NCI-H774 (cell line): ENCODE data around the gene GALNT17.

ENCODE experiments used
- DNase-seq: peaks from one replicate; lab custom pipeline; 2025; lab: John Stamatoyannopoulos, UW

Gene GALNT17

DNA sequence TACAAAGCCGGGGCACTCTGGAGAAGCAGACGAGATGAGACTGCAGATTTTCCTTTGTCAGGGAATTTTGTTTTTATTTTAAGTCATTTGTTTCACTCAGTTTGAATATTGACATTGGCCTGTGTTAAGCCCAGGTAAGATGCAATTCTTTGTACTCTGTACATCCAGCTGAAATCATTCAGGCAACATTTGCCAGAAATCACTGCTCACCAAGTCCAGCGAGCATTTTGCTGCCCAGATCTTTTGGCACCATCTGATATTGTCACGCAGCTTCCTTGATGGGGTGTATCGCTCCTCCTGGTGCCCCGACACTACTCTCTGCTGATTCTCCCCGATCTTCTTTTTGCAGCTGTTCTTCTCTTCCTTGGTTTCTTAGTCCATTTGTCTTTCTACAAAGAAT, 261.7 kb downstream of the GALNT17 start:
- no peak for DNase-seq

DNA sequence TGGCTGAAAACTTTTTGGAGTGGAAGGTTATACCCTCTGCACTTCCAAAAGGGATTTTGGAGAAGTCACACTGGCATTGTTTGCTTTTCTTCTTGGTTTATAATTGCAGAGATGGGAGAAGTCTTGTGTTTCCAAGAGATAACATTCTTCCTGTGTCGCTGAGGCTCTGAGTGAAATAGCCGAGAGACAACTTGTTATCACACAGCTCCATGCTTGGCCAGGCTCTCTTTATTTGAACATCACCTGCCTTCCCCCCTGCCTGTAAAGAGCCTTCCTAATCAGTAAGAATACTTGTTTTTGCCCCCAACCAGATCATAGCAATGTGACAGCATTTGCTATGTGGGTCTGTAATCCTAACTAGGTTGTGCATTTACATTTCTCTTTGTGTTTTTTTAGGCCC, 270.7 kb downstream of the GALNT17 start:
- DNase-seq, result no peak

DNA sequence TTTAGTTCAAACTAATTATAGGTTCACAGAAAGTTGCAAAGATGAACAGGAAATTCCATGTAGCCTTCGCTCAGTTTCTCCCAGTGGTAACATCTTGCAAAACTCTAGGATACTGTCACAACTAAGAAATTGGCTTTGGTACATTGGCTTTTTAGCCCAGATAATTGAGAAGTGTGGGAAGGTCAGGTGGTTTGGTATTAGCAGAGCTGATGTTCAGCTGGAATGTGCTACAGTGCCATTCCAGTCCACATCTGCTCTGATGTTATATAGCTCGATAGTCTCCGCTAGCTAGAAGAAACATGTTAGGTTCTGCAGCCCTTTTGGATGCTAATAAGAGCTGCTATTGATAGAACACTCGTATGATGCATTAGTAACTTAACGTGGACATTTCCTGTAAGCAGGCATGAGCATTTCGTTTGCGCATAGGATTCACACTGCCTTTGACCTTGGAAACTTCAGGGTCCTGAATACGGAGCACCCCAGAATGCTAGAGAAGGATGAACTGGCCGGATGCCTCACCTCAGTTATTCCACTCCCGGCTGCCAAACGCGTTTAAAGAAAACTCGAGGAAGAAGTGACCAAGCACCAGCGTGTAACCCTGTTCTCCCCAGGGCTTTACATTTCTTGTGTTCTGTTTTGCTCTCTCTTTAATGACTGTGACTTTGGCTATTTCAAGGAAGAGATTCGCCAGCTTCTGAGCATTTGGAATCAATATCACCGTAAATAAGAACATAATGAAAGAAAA, 271.4 kb downstream of the GALNT17 start:
- no peak for DNase-seq

DNA sequence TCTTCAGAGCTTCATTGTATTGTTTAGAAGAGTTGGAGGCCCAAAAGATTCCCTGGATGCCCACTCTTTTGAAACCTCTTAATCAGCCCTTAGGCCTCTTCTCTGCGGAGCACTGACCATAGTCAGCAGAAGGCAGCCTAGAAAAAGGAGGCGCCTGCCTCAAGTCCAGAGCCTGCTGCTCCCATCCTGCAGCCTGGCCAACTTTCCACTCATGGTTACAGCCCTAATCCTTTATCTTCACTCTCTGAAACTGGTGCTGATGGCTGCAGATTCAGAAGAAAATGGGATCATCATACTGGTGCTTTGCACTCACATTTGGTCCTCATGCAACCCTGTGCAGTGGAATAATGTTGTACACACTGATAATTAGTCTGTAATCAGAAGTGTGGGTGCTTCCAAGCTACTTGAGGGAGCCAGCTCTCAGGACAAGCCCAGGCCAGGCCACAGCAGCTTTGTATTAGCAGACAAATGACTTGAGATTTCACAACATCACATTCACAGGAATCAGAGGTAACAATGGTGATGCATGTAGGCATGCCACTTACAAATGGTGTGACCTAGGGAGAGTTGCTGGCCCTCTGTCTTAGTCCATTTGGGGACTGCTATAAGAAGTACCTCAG, 272.9 kb downstream of the GALNT17 start:
- no peak for DNase-seq

DNA sequence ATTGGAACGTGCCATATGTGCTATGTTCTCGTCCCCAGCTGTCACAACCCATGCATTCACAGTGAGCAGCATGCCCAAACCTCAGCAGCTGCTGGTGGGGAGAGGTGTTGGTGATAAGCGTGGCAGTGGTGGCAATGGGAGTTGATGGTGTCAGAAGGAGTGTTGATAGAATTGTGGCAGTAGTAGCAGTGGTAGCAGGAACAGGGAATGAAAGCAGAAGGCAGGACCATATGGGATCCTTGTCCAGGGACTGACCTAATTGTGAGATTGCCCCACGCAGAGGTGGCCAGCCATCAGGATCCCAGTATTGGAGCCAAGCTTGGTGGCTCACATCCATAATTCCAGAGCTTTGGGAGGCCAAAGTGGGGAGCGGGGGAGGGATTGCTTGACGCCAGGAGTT, 276.3 kb downstream of the GALNT17 start:
- no peak for DNase-seq

DNA sequence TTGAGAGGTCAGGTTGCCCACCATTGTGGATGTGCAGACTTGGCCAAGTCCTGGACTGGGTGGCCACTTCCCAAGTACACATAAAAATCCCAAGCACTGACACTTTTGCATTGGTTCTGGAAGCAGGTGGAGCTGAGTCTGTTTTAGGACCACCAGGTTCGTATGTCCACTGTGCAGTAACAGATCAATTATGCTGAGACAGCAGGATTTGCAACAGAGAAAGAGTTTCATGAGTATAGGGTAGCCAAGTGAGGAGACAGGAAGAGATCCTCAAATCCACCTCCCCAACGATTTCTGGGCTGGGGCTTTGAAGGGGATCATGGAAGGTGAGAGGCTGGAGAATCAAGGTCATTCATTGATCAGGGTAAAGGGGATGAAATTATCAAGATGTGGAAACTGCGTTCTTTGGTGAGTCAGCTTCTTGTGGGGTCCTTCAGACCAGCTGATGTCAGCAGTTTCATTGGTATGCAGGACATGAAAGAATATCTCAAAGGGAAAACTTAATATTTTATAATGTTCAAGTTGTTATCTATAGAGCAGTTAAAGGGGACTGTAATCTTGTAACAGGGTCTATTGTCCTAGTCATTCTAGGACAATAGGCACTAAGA, 277.7 kb downstream of the GALNT17 start:
- no peak for DNase-seq

DNA sequence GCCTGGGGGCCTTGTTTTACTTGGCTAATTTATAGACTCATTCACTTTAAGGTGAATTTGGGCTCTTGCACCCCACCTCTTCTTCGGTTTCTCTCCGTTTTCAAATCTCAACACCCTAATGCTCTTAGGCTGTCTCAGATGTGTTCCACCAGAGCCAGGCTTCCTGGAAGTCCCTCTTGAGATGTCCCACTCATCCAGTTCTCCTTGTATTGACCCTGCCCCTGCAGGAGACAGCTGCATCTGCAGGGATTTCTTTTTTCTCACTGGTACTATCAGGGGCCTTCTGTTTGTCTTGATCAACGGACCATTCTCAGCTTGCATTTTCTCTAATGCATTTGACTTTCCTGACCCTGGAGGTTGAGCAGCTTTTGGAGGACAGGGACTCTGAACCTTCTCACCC, 279.5 kb downstream of the GALNT17 start:
- no peak for DNase-seq

DNA sequence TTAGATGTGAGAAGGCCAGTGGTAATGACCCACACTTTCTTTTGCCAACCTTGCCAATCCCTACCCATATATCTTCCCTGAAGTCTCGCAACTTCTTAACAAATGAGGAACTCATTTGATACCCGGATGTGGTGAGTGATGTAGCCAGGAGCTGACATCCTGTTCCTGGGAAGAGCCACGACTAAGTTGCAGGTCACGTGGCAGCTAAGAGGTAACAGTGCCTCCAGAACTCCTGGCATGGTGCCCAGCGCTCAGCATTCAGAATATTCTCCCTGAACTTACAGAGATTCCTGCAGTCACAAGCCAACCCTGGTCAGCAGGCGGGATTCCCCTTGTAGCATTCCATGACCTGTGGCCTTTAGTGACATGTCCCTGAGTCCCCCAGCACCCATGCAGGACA, 282.5 kb downstream of the GALNT17 start:
- DNase-seq, result no peak

DNA sequence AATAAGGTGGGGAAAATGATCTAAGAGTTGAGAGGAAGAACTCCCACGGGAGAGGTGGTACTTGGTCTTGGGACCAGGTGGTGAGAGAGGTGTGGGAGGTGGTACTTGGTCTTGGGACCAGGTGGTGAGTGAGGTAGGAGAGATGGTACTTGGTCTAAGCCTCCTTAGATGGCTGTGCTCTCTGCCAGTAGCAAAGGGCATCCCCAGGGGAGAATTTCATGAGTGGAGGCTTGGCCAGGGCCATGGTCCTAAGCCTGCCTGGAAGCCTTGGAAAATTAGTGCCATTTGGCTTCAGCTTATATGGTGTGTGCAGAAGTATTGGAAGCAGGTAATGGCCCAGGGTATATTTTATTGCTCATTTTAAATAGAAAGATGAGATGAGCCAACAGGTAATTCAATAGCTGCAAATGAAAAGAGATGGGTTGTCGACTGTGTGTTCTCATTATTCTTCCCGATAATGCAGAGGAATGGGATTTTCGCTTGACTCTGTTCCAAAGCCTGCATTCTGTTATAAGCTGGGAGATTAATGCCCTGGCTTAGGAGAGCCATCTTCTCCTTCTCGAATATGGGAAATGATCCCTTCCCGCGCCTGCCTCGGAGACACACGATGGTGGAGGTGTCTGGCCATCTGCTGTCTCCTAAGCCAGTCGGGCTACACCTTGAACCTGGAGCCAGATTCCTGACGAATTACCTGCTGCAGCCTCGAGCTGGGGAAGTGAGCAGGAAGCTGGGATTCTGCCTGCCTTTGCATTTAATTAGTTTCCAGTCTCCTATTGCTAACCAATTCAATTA, 287.8 kb downstream of the GALNT17 start:
- no peak for DNase-seq

DNA sequence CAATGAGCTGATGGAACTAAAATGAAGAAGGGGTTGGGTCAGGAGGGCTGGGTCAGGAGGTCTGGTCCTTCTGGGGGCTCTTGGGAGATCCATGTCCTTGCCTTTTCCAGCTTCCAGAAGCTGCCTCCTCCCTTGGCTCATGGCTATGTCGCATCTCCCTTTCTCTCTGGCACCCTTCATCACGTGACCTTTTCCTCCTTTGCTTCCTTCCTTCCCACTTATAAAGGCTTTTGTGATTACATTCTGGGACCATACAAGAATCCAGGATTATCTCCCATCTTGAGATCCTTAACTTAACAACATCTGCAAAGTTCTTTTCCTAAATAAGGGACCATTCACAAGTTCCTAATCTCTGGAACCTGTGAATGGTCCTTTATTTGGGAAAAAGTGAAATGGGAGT, 290.2 kb downstream of the GALNT17 start:
- DNase-seq, result no peak

DNA sequence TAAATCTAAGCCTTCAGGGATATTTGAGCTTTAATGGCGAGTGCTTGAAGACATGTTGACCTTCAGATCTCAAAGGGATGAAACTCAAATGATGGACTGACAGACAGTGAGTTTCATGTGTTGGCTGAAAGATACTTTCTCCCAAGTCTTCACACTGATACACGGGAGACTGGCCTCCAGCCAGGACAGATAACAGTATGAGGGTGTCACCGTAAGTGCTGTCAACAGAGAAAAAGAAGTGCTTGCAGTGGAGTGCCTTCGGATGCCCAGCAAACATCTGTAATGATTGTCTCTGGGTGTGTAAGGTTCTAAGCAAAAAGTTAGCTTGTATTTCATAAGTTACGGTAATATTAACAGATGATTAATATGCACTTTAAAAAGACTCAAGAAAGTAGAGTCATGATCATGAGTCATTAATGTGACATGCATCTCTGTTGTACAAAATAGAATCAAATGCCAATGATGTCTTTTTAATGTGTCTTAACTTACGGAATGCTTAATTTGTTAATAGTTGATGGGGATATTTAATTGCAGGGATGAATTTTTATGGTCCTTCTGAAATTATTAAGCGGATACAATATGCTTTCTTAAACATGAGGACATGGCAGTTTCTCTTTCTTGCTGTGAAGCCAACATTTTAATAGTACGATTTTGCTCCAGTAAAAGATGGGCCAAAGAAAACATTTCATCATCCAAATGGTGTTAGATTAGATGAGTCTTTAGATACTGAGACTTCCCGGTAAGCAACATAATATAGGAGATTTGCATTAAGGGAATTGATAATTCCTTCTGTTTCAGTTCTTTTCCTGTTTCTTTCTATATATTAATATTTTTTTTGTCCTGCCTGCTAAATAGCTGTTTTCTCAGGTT, 292.5 kb downstream of the GALNT17 start:
- no peak for DNase-seq

DNA sequence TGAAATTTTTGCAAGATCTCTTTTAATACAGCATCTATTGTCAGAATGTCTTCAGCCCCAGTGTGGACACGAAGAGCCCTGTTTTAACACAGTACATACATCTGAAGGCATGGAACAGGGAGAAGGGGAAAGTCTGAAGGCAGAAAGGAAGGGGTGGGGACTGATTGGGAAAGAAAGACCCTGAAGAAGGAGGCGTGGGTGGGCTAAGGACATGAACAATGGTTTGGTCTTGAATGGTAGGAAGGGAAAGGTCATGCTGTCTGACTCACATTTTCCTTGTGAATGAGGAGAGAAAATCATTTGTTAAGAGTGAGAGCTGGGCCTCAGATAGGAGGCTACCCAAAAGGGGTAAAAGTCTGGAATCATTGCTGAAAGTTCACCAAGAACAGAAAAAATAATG, 297.1 kb downstream of the GALNT17 start:
- no peak for DNase-seq

DNA sequence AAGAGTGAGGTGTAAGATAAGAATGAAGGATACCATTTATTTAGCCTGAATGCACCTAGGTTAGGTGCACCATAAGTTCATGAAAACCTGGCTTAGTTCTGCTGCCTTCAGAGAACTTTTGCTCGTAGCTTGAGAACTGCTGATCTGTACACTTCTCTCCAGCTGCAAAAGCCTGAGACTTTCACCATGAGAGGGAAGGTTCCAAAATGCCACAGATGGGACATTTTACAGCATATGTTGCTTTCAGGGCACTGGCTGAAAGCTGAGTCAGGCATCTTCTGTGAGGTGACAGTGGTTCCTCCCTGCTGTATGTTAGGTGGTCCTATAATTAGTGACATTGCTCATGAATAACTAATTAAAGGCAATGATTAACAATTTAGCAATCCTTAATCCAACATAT, 298.3 kb downstream of the GALNT17 start:
- DNase-seq, result no peak

DNA sequence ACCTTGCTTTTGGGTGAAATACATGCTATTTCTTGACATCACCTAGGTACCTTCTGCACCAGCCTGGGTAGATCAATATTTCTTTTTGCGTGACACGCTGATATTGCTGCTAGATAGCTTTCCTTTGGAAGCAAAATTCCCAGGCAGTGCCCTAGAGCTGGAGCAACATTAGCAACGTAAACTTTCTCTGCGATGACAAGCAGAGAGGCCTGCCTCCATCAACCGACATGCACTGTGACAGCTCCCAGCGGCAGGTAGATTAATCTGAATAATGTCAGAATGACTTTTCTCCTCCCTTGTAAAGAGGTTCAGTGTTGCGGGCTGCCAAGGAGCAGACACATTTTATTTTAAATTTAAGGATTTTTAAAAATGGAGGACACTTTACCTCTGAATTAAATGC, 307.4 kb downstream of the GALNT17 start:
- no peak for DNase-seq

DNA sequence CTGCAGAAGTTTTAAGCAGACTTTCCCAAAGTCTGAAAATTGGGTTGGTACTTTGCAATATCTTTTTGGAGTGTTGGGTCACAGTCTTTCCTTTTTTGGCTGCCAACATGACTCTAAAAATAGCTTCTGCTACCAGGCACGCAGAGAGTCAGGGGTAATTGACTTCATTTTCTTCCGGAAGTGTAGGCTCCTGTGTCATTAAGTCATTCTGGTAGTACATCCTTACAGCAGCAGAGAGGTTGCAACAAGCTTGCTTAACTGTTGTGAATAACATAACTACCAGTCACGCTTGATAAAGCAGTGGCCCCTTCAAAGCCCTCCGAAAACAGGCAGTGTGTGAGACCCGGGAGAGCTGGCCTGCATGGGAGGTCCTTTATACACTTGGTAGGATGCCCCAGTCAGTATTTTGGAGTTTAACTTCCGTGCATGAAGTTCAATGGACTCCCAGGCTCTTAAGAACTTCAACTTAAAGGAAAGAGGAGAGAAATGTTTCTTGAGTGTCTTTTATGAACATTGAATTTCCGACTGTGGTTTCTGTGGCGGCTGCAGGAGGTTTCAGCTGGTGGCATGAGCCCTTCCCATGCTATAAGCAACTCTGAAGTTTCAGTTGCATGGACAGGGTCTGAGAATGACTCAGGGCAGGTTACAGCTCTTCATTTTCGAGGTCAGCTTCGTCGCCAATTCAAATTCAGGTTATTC, 310.7 kb downstream of the GALNT17 start:
- no peak for DNase-seq

DNA sequence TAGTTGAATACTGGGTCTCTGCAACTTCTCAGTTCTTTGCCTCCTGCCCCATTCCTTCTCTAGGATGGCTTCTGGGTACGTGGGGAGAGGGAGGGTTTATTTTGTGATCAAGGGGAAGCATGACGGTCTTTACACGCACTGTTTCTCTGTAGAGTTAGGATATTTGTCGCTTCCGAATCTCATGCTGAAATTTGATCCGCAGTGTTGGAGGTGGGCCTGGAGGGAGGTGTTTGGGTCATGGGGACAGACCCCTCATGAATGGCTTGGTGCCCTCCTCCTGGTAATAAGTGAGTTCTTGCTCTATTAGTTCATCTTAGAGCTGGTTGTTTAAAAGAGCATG, 311.2 kb downstream of the GALNT17 start:
- DNase-seq, result no peak

DNA sequence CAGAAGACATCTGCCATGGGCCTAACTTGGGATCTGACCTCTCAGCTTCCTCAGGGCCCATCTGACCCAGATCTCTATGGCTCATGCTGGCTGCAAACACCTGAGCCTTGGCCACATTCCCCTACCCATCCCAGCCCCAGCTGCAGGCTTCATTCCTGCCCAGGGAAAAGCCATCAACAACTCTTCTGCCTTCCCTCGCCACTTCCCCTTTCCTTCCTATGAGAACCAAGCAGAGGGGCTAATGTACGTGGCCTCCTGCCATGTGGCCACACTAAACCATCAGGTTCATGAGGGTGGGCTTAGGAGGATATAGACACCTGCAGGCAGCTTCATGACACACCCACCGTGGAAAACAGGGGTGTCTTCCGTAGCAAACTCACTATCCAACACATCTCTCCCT, 312.2 kb downstream of the GALNT17 start:
- DNase-seq, result no peak

DNA sequence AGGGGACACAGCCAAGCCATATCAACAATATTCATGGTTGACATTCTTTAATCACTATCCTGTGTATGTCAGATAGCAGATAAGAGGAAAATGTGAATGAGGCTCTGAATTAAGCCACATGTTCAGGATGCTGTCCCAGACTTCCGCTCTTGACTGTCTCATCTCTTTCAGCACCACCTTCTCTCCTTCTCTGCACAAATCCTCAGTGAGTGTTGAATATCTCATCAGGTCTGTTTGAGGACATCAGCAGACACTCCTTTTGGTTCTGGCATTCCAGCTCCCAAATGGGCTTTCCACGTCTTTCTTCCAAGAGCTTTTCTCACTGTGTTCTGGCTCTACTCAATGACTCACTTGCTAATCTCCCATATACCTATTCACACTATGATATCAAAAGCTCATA, 321.7 kb downstream of the GALNT17 start:
- DNase-seq, result no peak

DNA sequence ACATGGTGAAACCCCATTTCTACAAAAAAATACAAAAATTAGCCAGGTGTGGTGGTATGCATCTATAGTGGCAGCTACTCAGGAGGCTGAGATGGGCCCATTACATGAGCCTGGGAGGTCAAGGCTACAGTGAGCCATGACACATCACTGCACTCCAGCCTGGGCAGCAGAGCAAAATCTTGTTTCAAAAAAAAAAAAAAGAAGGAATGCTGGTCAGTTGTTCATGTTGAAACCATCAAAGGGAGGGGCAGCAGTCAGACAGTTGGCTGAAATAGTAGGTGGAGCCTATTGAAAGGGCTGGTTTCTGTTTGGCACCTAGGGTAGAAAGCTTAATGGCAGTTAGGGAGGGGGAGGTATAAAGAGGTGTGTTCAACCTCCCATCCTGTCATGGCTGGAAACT, 323.0 kb downstream of the GALNT17 start:
- DNase-seq, result no peak

DNA sequence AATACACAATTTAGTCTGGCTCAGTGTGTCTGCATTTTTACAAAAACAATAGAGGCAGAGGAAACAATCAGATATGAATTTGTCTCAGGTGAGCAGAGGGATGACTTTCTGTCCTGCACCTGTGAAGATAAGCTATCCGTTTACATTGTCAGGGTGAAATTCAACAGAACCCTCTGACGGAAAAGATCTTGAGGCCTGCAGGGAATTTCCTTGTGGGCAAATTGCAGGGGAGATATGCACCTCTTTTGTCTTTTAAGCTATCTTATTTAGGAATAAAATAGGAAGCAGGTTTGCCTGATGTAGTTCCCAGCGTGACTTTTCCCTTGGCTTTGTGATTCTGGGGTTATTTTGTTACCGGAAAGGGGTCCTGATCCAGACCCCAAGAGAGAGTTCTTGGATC, 325.1 kb downstream of the GALNT17 start:
- no peak for DNase-seq

DNA sequence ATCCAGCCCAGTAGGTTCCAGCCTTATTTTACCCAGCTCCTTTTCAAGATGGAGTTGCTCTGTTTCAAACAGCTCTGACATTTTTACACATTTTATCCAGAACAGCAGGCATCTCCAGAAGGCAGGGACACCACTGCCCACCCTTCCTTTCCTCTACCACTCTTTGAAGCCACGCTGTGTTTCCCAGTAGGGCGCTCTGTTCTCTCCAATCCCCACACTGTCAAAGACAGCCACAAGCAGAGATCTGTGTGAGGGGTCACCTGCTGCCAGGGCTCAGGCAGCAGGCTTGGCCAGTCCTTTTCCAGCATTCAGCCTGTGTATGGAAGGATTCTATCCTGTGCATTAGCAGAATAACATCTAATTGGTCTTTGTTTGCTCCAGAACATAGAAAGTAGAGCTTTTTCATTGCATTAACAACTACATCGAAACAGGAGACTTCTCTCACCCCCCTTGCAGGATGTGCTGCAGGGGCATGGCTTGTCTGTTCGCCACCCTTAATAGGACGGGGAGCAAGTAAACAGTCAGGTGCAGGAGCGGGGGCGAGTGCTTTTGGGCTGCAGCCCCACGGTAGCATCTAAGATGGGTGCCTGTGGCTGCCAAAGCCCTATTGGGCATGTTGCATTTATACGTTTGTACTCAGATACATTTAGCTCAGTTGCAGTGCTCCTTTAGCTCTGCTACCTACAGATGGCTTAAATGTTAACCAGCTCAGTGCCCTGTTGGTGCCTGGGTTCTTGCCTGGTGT, 326.1 kb downstream of the GALNT17 start:
- no peak for DNase-seq
